ENCODE results near the gene NFKBIL1. TPM values are rescaled to one million over a fixed set of nuclear protein-coding genes. Genes with fewer than 3 reads are reported as not detected.

The NFKBIL1 gene
- total RNA-seq, 2 donors from 2014 or later, result 5.6 to 27.0 TPM

- Histone ChIP-seq H3K4me3 (no peak overlapping the region), H3K27me3 (no peaks in the 10 kb centered on the region), H3K4me1 (no peaks in the 10 kb centered on the region), H3K9me3 (no peaks in the 10 kb centered on the region), H3K27ac (no peak overlapping the region), H3K36me3 (replicated peaks in 1 of 2; ENCODE audit: insufficient read depth in 1 of 2, low read depth in 2 of 2) (no peaks in the 10 kb centered on the region)
- ATAC-seq (no peak), DNase-seq (no peak)
- WGBS, 2 donors, result 46 to 60% methylated on average over 8 to 9 of the region's 9 CpGs
- intact Hi-C loops (cut with DNase I), result no loop called here
- TF ChIP-seq CTCF (IDR thresholded peaks at IDR 0.05) (no peak), POLR2A (IDR thresholded peaks at IDR 0.05) (no peak)
Observed at GRCh38 chr6:31567531-31568370, 20.3 kb downstream of the NFKBIL1 start.

- no peaks in the 10 kb centered on the region for H3K9me3 ChIP-seq
- ATAC-seq, result no peak
- 54 to 66% methylated on average over 3 of the region's 3 CpGs for WGBS, 2 donors
Observed at GRCh38 chr6:31568537-31568961, 21.1 kb downstream of the NFKBIL1 start.

GRCh38 chr6:31569861-31570536, 22.6 kb downstream of the NFKBIL1 start:
- H3K27me3 ChIP-seq, result no peaks in the 10 kb centered on the region
- TF ChIP-seq POLR2A (IDR thresholded peaks at IDR 0.05), result no peak
- TF ChIP-seq CTCF (IDR thresholded peaks at IDR 0.05), result no peak
- H3K4me1 ChIP-seq, result no peaks in the 10 kb centered on the region
- H3K9me3 ChIP-seq, result no peaks in the 10 kb centered on the region
- no peak overlapping the region for H3K27ac ChIP-seq
- WGBS, 2 donors, result 35 to 42% methylated on average over 1 of the region's 1 CpG
- H3K4me3 ChIP-seq, result no peak overlapping the region
- intact Hi-C loops (cut with DNase I), result no loop called here
- ATAC-seq (no peak), DNase-seq (no peak)
- H3K36me3 ChIP-seq (replicated peaks in 1 of 2; ENCODE audit: insufficient read depth in 1 of 2, low read depth in 2 of 2), result no peaks in the 10 kb centered on the region

More at GRCh38 chr6:31568537-31568961, 21.1 kb downstream of the NFKBIL1 start:
- no peak overlapping the region for H3K27ac ChIP-seq
- H3K27me3 ChIP-seq, result no peaks in the 10 kb centered on the region
- H3K36me3 ChIP-seq (replicated peaks in 1 of 2; ENCODE audit: insufficient read depth in 1 of 2, low read depth in 2 of 2), result no peaks in the 10 kb centered on the region
- TF ChIP-seq CTCF (IDR thresholded peaks at IDR 0.05) (no peak), POLR2A (IDR thresholded peaks at IDR 0.05) (no peak)
- no peak overlapping the region for H3K4me3 ChIP-seq
- peak in 1 of 4 donors; percentile 49 for DNase-seq
- no peaks in the 10 kb centered on the region for H3K4me1 ChIP-seq
- intact Hi-C loops (cut with DNase I), result no loop called here

- Histone ChIP-seq H3K9me3 (no peaks in the 10 kb centered on the region), H3K27me3 (no peaks in the 10 kb centered on the region), H3K27ac (no peak within 1 kb of the TSS), H3K4me1 (no peaks in the 10 kb centered on the region), H3K4me3 (no peak within 1 kb of the TSS), H3K36me3 (replicated peaks in 1 of 2; ENCODE audit: insufficient read depth in 1 of 2, low read depth in 2 of 2) (no peaks in the 10 kb centered on the region)
- 63 to 77% methylated on average over 27 of the region's 27 CpGs for WGBS, 2 donors
- DNase-seq, result no peak
- peak; percentile 14 for ATAC-seq
- TF ChIP-seq POLR2A (IDR thresholded peaks at IDR 0.05), result no peak
- intact Hi-C loops (cut with DNase I), result no loop called here
Observed at GRCh38 chr6:31572041-31572911, 24.9 kb downstream of the NFKBIL1 start, which contains the start of gene LTA. Gene LTA, plus strand, starts transcription at chr6:31572289. Its CDS starts 454 bp downstream, at chr6:31572743.

Data from body of pancreas (tissue), 4 donors.